ENCODE results near the gene PIK3R2. TPM values are rescaled to one million over a fixed set of nuclear protein-coding genes. Genes with fewer than 3 reads are reported as not detected.
"Not testable (repeated sequence)": the region's sequence is repeated elsewhere in the genome, so short reads cannot be mapped to it uniquely, and the experiment has no call there.

Gene PIK3R2
- total RNA-seq, 2 donors from 2014 or later: 13.6 to 18.3 TPM

- no peak overlapping the region for H3K27ac Mint-ChIP-seq
- no peaks in the 10 kb centered on the region for H3K9me3 Mint-ChIP-seq
- peaks cover 9 to 15% of the 10 kb centered on the region in 2 donors for H3K36me3 Mint-ChIP-seq
- DNase-seq (ENCODE audit: low spot score in 2 of 2) (no peak), ATAC-seq (no peak)
These were observed 45.4 kb downstream of the PIK3R2 start for GRCh38 chr19:18198374-18198773.

- Mint-ChIP-seq H3K9me3 (no peaks in the 10 kb centered on the region), H3K36me3 (peaks cover 9 to 20% of the 10 kb centered on the region in 2 donors), H3K27ac (no peak overlapping the region)
- DNase-seq (ENCODE audit: low spot score in 2 of 2) (no peak), ATAC-seq (no peak)
These were observed 49.4 kb downstream of the PIK3R2 start for GRCh38 chr19:18202397-18202777.

GRCh38 chr19:18202778-18203407 is 49.9 kb downstream of the PIK3R2 start:
- no peak for ATAC-seq

GRCh38 chr19:18203408-18203862 is 50.5 kb downstream of the PIK3R2 start:
- DNase-seq (ENCODE audit: low spot score in 2 of 2) (no peak), ATAC-seq (no peak)
- H3K9me3 Mint-ChIP-seq: no peaks in the 10 kb centered on the region
- peak overlapping the region; percentile 4 to 74 for H3K27ac Mint-ChIP-seq
- H3K36me3 Mint-ChIP-seq: peaks cover 9 to 20% of the 10 kb centered on the region in 2 donors

More at GRCh38 chr19:18202778-18203407, 49.9 kb downstream of the PIK3R2 start:
- peak overlapping the region; percentile 4 to 74 for H3K27ac Mint-ChIP-seq
- DNase-seq (ENCODE audit: low spot score in 2 of 2): peak in 1 of 2 donors; percentile 39
- H3K9me3 Mint-ChIP-seq: no peaks in the 10 kb centered on the region
- peaks cover 9 to 20% of the 10 kb centered on the region in 2 donors for H3K36me3 Mint-ChIP-seq

GRCh38 chr19:18203863-18204393 is 51.0 kb downstream of the PIK3R2 start, which contains the start of gene RAB3A:
Gene RAB3A (minus strand): TSS chr19:18204042. CDS start chr19:18202740, 1,302 bp downstream.
- ATAC-seq: peak; percentile 93
- Mint-ChIP-seq H3K9me3 (no peaks in the 10 kb centered on the region), H3K27ac (peak within 1 kb of the TSS; percentile 77 to 91), H3K36me3 (peaks cover 9 to 20% of the 10 kb centered on the region in 2 donors)
- peak; percentile 99 to 100 for DNase-seq (ENCODE audit: low spot score in 2 of 2)

- DNase-seq (ENCODE audit: low spot score in 2 of 2) (peak in 1 of 2 donors; percentile 76), ATAC-seq (peak; percentile 1 to 25)
- H3K9me3 Mint-ChIP-seq: no peaks in the 10 kb centered on the region
- peaks cover 9 to 20% of the 10 kb centered on the region in 2 donors for H3K36me3 Mint-ChIP-seq
- peak overlapping the region; percentile 77 to 91 for H3K27ac Mint-ChIP-seq
These were observed 51.6 kb downstream of the PIK3R2 start for GRCh38 chr19:18204394-18205199.

GRCh38 chr19:18205200-18205892 is 52.4 kb downstream of the PIK3R2 start:
- Mint-ChIP-seq H3K9me3 (no peaks in the 10 kb centered on the region), H3K36me3 (peaks cover 9 to 20% of the 10 kb centered on the region in 2 donors), H3K27ac (peak overlapping the region in 1 of 2 donors; percentile 77)
- ATAC-seq (no peak), DNase-seq (ENCODE audit: low spot score in 2 of 2) (peak; percentile 66 to 69)

- peaks cover 9 to 20% of the 10 kb centered on the region in 2 donors for H3K36me3 Mint-ChIP-seq
- DNase-seq (ENCODE audit: low spot score in 2 of 2): no peak
- H3K9me3 Mint-ChIP-seq: no peaks in the 10 kb centered on the region
- no peak overlapping the region for H3K27ac Mint-ChIP-seq
- ATAC-seq: no peak
These were observed 53.1 kb downstream of the PIK3R2 start for GRCh38 chr19:18206018-18206417.

- H3K36me3 Mint-ChIP-seq: peaks cover 0 to 5% of the 10 kb centered on the region in 2 donors
These were observed 55.4 kb downstream of the PIK3R2 start for GRCh38 chr19:18208098-18208951.

GRCh38 chr19:18209912-18210311 is 56.9 kb downstream of the PIK3R2 start:
- H3K36me3 Mint-ChIP-seq; DNase-seq (ENCODE audit: low spot score in 2 of 2); H3K9me3 Mint-ChIP-seq; ATAC-seq: not testable (repeated sequence)
- H3K27ac Mint-ChIP-seq: peak overlapping the region in 1 of 2 donors; percentile 33

More at GRCh38 chr19:18208098-18208951, 55.4 kb downstream of the PIK3R2 start:
- DNase-seq (ENCODE audit: low spot score in 2 of 2) (peak in 1 of 2 donors; percentile 82), ATAC-seq (no peak)
- Mint-ChIP-seq H3K9me3 (no peaks in the 10 kb centered on the region), H3K27ac (no peak overlapping the region)

- Mint-ChIP-seq H3K9me3 (no peaks in the 10 kb centered on the region), H3K27ac (no peak overlapping the region), H3K36me3 (no peaks in the 10 kb centered on the region)
- ATAC-seq: no peak
- no peak for DNase-seq (ENCODE audit: low spot score in 2 of 2)
These were observed 58.7 kb downstream of the PIK3R2 start for GRCh38 chr19:18211683-18212082.

- no peak for DNase-seq (ENCODE audit: low spot score in 2 of 2)
- no peaks in the 10 kb centered on the region for H3K36me3 Mint-ChIP-seq
- H3K9me3 Mint-ChIP-seq: no peaks in the 10 kb centered on the region
- no peak overlapping the region for H3K27ac Mint-ChIP-seq
- peak; percentile 59 to 75 for ATAC-seq
These were observed 61.9 kb downstream of the PIK3R2 start for GRCh38 chr19:18214779-18215433.

GRCh38 chr19:18216789-18217188 is 63.8 kb downstream of the PIK3R2 start:
- ATAC-seq: no peak
- no peaks in the 10 kb centered on the region for H3K36me3 Mint-ChIP-seq
- H3K9me3 Mint-ChIP-seq: no peaks in the 10 kb centered on the region
- DNase-seq (ENCODE audit: low spot score in 2 of 2): no peak
- no peak overlapping the region for H3K27ac Mint-ChIP-seq

- DNase-seq (ENCODE audit: low spot score in 2 of 2) (no peak), ATAC-seq (no peak)
- no peaks in the 10 kb centered on the region for H3K36me3 Mint-ChIP-seq
- H3K9me3 Mint-ChIP-seq: no peaks in the 10 kb centered on the region
- no peak overlapping the region for H3K27ac Mint-ChIP-seq
These were observed 65.2 kb downstream of the PIK3R2 start for GRCh38 chr19:18218159-18218558.

GRCh38 chr19:18218600-18218999 is 65.6 kb downstream of the PIK3R2 start:
- H3K27ac Mint-ChIP-seq: no peak overlapping the region
- DNase-seq (ENCODE audit: low spot score in 2 of 2): no peak
- H3K9me3 Mint-ChIP-seq: no peaks in the 10 kb centered on the region
- no peak for ATAC-seq
- no peaks in the 10 kb centered on the region for H3K36me3 Mint-ChIP-seq

All from activated naive CD4-positive, alpha-beta T cell treated with anti-CD3 and anti-CD28 coated beads, Interleukin-2, amount 50 U/mL, for 72 hours (primary cell).